ENCODE measurements around the gene INPP5E.

DNA sequence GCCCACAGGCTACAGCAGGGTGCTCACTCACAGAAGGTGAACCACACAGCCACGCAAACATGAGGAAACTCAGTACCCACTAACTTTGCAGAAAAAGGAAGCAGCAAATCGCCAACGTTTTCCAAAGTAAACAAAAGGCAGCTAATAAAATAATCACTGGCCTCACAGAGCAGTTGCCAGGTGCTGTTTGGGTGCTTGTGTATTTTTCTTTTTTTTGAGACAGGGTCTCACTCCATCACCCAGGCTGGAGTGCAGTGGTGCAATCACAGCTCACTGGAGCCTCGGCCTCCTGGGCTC, 43.5 kb downstream of the INPP5E start:
- TF ChIP-seq, protein P1, sequence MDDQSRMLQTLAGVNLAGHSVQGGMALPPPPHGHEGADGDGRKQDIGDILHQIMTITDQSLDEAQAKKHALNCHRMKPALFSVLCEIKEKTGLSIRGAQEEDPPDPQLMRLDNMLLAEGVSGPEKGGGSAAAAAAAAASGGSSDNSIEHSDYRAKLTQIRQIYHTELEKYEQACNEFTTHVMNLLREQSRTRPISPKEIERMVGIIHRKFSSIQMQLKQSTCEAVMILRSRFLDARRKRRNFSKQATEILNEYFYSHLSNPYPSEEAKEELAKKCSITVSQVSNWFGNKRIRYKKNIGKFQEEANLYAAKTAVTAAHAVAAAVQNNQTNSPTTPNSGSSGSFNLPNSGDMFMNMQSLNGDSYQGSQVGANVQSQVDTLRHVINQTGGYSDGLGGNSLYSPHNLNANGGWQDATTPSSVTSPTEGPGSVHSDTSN (IDR thresholded peaks at IDR 0.05; ENCODE audit: insufficient replicate concordance, low read depth, low read length) = no peak
- no peak for TF ChIP-seq CTCF (IDR thresholded peaks at IDR 0.05 in 2 of 3, conservative IDR thresholded peaks at IDR 0.05 in 1 of 3; ENCODE audit: control insufficient read depth in 2 of 3, extremely low read depth in 1 of 3, insufficient read depth in 1 of 3, low read depth in 3 of 3, low read length in 3 of 3)
- no peak for TF ChIP-seq CHD2 (IDR thresholded peaks at IDR 0.05; ENCODE audit: borderline replicate concordance, low read depth, low read length)

Data from GM12878 (cell line).